Measurements from ENCODE around the gene MTMR12. TPM values are rescaled to one million over a fixed set of nuclear protein-coding genes. Genes with fewer than 3 reads are reported as not detected.

Gene MTMR12
- total and polyA plus RNA-seq, 2 donors (not counting 1 experiment from before 2014, with no cell fraction given): 9.6 to 29.2 TPM

DNA sequence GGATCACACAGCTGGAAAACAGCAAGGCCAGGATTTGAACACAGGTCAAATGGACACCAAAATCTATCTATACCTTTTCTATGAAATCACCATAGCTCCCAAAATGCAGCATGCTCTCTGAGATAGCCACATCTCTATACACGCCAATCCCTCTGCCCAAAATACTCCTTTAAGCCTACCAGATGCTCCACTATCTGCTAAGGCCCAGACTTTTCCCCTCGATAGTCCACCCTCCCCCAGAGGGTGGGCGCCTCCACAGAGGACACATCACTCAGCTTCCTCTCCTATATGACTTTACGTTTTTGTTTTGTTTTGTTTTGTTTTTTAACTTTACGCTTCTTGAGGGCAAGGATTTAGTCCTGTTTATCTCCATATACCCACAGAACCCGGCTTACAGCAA, 46.8 kb downstream of the MTMR12 start:
- Histone ChIP-seq H3K27ac (ENCODE audit: low read length in 2 of 2) (no peak overlapping the region), H3K4me2 (replicated peaks; ENCODE audit: low read depth, low read length, poor library complexity, severe bottlenecking) (no peak overlapping the region), H2AFZ (ENCODE audit: insufficient read depth, low read depth, low read length, poor library complexity, severe bottlenecking) (no peak overlapping the region), H3K79me2 (ENCODE audit: control insufficient read depth, insufficient read depth, low read length) (no peaks in the 10 kb centered on the region), H3K4me3 (ENCODE audit: control extremely low read depth in 1 of 5, extremely low read depth in 1 of 5, insufficient read depth in 1 of 5, low read depth in 2 of 5, low read length in 4 of 5) (no peak overlapping the region), H3K9ac (ENCODE audit: low read length) (no peak overlapping the region), H4K20me1 (ENCODE audit: control insufficient read depth, insufficient read depth, low read length, poor library complexity, severe bottlenecking) (no peaks in the 10 kb centered on the region), H3K4me1 (ENCODE audit: control insufficient read depth in 2 of 2, insufficient read depth in 2 of 2, low read length in 2 of 2) (peaks cover 12 to 15% of the 10 kb centered on the region in 2 donors), H3K9me3 (ENCODE audit: control extremely low read depth in 1 of 3, control insufficient read depth in 2 of 3, insufficient read depth in 1 of 3, low read length in 2 of 3) (peaks cover 0 to 9% (median 0%) of the 10 kb centered on the region in 3 donors), H3K27me3 (replicated peaks in 1 of 4; ENCODE audit: control extremely low read depth in 1 of 4, control insufficient read depth in 3 of 4, insufficient read depth in 4 of 4, low read length in 3 of 4) (no peaks in the 10 kb centered on the region), H3K36me3 (replicated peaks in 1 of 2; ENCODE audit: control extremely low read depth in 1 of 2, control insufficient read depth in 1 of 2, extremely low read depth in 1 of 2, insufficient read depth in 2 of 2, low read length in 1 of 2) (peaks cover 10 to 72% of the 10 kb centered on the region in 2 experiments)
- Mint-ChIP-seq H3K4me1 (peaks cover 13% of the 10 kb centered on the region), H3K27me3 (no peaks in the 10 kb centered on the region), H3K9me3 (ENCODE audit: insufficient read depth) (no peaks in the 10 kb centered on the region), H3K27ac (no peak overlapping the region), H3K4me3 (no peak overlapping the region)
- 72% methylated on average over 2 of the region's 6 CpGs for WGBS (ENCODE audit: insufficient coverage)
- intact Hi-C loops (cut with micrococcal nuclease): no loop called here
- TF ChIP-seq EZH2 (IDR thresholded peaks at IDR 0.05; ENCODE audit: borderline replicate concordance, insufficient read depth, low read depth, low read length, poor library complexity, severe bottlenecking) (no peak), CTCF (IDR thresholded peaks at IDR 0.05) (no peak)
- DNase-seq (no peak), ATAC-seq (ENCODE audit: low read depth) (no peak)
- POLR2A ChIA-PET: no interaction called here
- CTCF ChIA-PET: no interaction called here

GRCh38 chr5:32264957-32265572, 47.7 kb downstream of the MTMR12 start:
- H3K27ac Mint-ChIP-seq: no peak overlapping the region
- peaks cover 0 to 9% (median 0%) of the 10 kb centered on the region in 3 donors for H3K9me3 ChIP-seq (ENCODE audit: control extremely low read depth in 1 of 3, control insufficient read depth in 2 of 3, insufficient read depth in 1 of 3, low read length in 2 of 3)
- no peaks in the 10 kb centered on the region for H3K79me2 ChIP-seq (ENCODE audit: control insufficient read depth, insufficient read depth, low read length)
- H3K4me2 ChIP-seq (replicated peaks; ENCODE audit: low read depth, low read length, poor library complexity, severe bottlenecking): no peak overlapping the region
- no peaks in the 10 kb centered on the region for H3K27me3 ChIP-seq (replicated peaks in 1 of 4; ENCODE audit: control extremely low read depth in 1 of 4, control insufficient read depth in 3 of 4, insufficient read depth in 4 of 4, low read length in 3 of 4)
- no peak overlapping the region for H3K4me3 ChIP-seq (ENCODE audit: control extremely low read depth in 1 of 5, extremely low read depth in 1 of 5, insufficient read depth in 1 of 5, low read depth in 2 of 5, low read length in 4 of 5)
- H3K27ac ChIP-seq (ENCODE audit: low read length in 2 of 2): no peak overlapping the region
- no peak overlapping the region for H2AFZ ChIP-seq (ENCODE audit: insufficient read depth, low read depth, low read length, poor library complexity, severe bottlenecking)
- CTCF ChIA-PET: no interaction called here
- ATAC-seq (ENCODE audit: low read depth): no peak
- DNase-seq: no peak
- POLR2A ChIA-PET: no interaction called here
- H3K9ac ChIP-seq (ENCODE audit: low read length): no peak overlapping the region
- peaks cover 12% of the 10 kb centered on the region for H3K4me1 Mint-ChIP-seq
- intact Hi-C loops (cut with micrococcal nuclease): no loop called here
- H3K27me3 Mint-ChIP-seq: no peaks in the 10 kb centered on the region
- WGBS (ENCODE audit: insufficient coverage): no CpG with 5 or more reads among the region's 4 CpGs
- TF ChIP-seq EZH2 (IDR thresholded peaks at IDR 0.05; ENCODE audit: borderline replicate concordance, insufficient read depth, low read depth, low read length, poor library complexity, severe bottlenecking) (no peak), CTCF (IDR thresholded peaks at IDR 0.05) (no peak)
- peaks cover 10 to 69% of the 10 kb centered on the region in 2 experiments for H3K36me3 ChIP-seq (replicated peaks in 1 of 2; ENCODE audit: control extremely low read depth in 1 of 2, control insufficient read depth in 1 of 2, extremely low read depth in 1 of 2, insufficient read depth in 2 of 2, low read length in 1 of 2)
- H4K20me1 ChIP-seq (ENCODE audit: control insufficient read depth, insufficient read depth, low read length, poor library complexity, severe bottlenecking): no peaks in the 10 kb centered on the region
- peaks cover 6 to 9% of the 10 kb centered on the region in 2 donors for H3K4me1 ChIP-seq (ENCODE audit: control insufficient read depth in 2 of 2, insufficient read depth in 2 of 2, low read length in 2 of 2)
- no peak overlapping the region for H3K4me3 Mint-ChIP-seq
- no peaks in the 10 kb centered on the region for H3K9me3 Mint-ChIP-seq (ENCODE audit: insufficient read depth)
